ENCODE data around the gene PLCL1. TPM values are rescaled to one million over a fixed set of nuclear protein-coding genes. Genes with fewer than 3 reads are reported as not detected.

The PLCL1 gene
- total and polyA plus RNA-seq, 10 of the 15 experiments (the other 5 are each of a cell fraction or from before 2014, with no cell fraction given): 0.03 to 1.5 (median 0.22) TPM

DNA sequence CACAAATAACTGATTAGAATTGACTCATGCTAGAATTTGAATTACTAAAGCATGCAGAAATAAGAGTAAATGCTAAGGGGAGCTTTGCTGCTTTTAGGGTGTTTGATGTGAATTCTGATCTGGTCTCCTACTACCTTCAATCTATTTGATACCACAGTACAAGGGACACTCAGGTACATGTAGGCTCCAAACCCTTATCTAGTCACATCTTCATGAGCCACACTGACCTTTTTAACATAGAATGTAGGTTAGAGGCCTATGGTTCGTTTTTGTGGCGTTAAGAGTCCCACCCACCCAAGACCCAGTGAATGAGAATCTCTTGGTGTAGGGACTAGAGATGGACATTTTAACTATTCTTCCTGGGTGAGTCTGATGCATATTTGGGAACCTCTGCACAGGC, 65.7 kb downstream of the PLCL1 start:
- ChIA-PET SMC1A (ENCODE audit: uncharacterized antibody, unreplicated experiment) (interaction anchor here (0.9 to 1.6 kb wide), 4 partner anchors 19 to 254 kb away, joined by 3 to 8 read pairs (median 3); no protein-coding TSS in a partner anchor), POLR2A (no interaction called here), CTCF (interaction anchor here (0.6 to 1.3 kb wide), 3 partner anchors 57 to 947 kb away, joined by 3 read pairs; no protein-coding TSS in a partner anchor), RAD21 (ENCODE audit: unreplicated experiment) (no interaction called here)
- no peak overlapping the region for H3K27ac ChIP-seq (ENCODE audit: control insufficient read depth, insufficient read depth)
- ATAC-seq (no peak), FAIRE-seq (no peak), DNase-seq (ENCODE audit: low read depth, low spot score) (no peak)
- no peaks in the 10 kb centered on the region for H3K27me3 ChIP-seq (replicated peaks in 1 of 2; ENCODE audit: control insufficient read depth in 2 of 2, insufficient read depth in 2 of 2, low read length in 1 of 2)
- H3K79me2 ChIP-seq (ENCODE audit: control insufficient read depth, insufficient read depth, low read length): no peaks in the 10 kb centered on the region
- H3K4me3 ChIP-seq: no peak overlapping the region
- BruUV-seq (replicated peaks): no TSS peak
- H3K9ac ChIP-seq (ENCODE audit: control insufficient read depth, insufficient read depth, low read length): no peak overlapping the region
- H3K9me3 ChIP-seq (replicated peaks; ENCODE audit: control insufficient read depth, insufficient read depth, low read length): no peaks in the 10 kb centered on the region
- no peaks in the 10 kb centered on the region for H3K36me3 ChIP-seq (ENCODE audit: control insufficient read depth in 2 of 2, insufficient read depth in 2 of 2, low read length in 1 of 2)
- intact Hi-C loops (cut with micrococcal nuclease; ENCODE audit: unreplicated experiment) (no loop called here), in situ Hi-C loops (cut with MboI) (no loop called here)
- WGBS (ENCODE audit: insufficient coverage, insufficient replicate concordance, low lambda C conversion rate, missing lambda C conversion rate): 74% methylated on average over 2 of the region's 2 CpGs
- H2AFZ ChIP-seq (ENCODE audit: control insufficient read depth, low read depth, low read length): no peak overlapping the region
- no peaks in the 10 kb centered on the region for H3K4me1 ChIP-seq (ENCODE audit: control insufficient read depth, insufficient read depth, low read length)
- no peaks in the 10 kb centered on the region for H4K20me1 ChIP-seq (ENCODE audit: control insufficient read depth, insufficient read depth)
- no peak for TF ChIP-seq EZH2 (IDR thresholded peaks at IDR 0.05; ENCODE audit: borderline replicate concordance, control insufficient read depth, low read depth, low read length)
- no peak for TF ChIP-seq PAX8 (IDR thresholded peaks at IDR 0.05)
- no peak for TF ChIP-seq SRF (IDR thresholded peaks at IDR 0.05; ENCODE audit: low read depth in 2 of 2, low read length in 2 of 2)
- no peak for TF ChIP-seq CREM (IDR thresholded peaks at IDR 0.05; ENCODE audit: low read depth)
- TF ChIP-seq CBX5 (IDR thresholded peaks at IDR 0.05; ENCODE audit: low read depth): no peak
- TF ChIP-seq SP1 (IDR thresholded peaks at IDR 0.05; ENCODE audit: low read depth, low read length): no peak
- no peak for TF ChIP-seq RELA (IDR thresholded peaks at IDR 0.05; ENCODE audit: borderline replicate concordance, partially characterized antibody)
- TF ChIP-seq, protein P1, sequence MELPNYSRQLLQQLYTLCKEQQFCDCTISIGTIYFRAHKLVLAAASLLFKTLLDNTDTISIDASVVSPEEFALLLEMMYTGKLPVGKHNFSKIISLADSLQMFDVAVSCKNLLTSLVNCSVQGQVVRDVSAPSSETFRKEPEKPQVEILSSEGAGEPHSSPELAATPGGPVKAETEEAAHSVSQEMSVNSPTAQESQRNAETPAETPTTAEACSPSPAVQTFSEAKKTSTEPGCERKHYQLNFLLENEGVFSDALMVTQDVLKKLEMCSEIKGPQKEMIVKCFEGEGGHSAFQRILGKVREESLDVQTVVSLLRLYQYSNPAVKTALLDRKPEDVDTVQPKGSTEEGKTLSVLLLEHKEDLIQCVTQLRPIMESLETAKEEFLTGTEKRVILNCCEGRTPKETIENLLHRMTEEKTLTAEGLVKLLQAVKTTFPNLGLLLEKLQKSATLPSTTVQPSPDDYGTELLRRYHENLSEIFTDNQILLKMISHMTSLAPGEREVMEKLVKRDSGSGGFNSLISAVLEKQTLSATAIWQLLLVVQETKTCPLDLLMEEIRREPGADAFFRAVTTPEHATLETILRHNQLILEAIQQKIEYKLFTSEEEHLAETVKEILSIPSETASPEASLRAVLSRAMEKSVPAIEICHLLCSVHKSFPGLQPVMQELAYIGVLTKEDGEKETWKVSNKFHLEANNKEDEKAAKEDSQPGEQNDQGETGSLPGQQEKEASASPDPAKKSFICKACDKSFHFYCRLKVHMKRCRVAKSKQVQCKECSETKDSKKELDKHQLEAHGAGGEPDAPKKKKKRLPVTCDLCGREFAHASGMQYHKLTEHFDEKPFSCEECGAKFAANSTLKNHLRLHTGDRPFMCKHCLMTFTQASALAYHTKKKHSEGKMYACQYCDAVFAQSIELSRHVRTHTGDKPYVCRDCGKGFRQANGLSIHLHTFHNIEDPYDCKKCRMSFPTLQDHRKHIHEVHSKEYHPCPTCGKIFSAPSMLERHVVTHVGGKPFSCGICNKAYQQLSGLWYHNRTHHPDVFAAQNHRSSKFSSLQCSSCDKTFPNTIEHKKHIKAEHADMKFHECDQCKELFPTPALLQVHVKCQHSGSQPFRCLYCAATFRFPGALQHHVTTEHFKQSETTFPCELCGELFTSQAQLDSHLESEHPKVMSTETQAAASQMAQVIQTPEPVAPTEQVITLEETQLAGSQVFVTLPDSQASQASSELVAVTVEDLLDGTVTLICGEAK (IDR thresholded peaks at IDR 0.05; ENCODE audit: borderline replicate concordance): no peak
- TF ChIP-seq, protein P2, sequence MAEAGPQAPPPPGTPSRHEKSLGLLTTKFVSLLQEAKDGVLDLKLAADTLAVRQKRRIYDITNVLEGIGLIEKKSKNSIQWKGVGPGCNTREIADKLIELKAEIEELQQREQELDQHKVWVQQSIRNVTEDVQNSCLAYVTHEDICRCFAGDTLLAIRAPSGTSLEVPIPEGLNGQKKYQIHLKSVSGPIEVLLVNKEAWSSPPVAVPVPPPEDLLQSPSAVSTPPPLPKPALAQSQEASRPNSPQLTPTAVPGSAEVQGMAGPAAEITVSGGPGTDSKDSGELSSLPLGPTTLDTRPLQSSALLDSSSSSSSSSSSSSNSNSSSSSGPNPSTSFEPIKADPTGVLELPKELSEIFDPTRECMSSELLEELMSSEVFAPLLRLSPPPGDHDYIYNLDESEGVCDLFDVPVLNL (IDR thresholded peaks at IDR 0.05; ENCODE audit: low read depth, low read length): no peak
- no peak for TF ChIP-seq NR2F1 (conservative IDR thresholded peaks at IDR 0.05)
- TF ChIP-seq ZNF217 (IDR thresholded peaks at IDR 0.05): no peak
- TF ChIP-seq, protein P3, sequence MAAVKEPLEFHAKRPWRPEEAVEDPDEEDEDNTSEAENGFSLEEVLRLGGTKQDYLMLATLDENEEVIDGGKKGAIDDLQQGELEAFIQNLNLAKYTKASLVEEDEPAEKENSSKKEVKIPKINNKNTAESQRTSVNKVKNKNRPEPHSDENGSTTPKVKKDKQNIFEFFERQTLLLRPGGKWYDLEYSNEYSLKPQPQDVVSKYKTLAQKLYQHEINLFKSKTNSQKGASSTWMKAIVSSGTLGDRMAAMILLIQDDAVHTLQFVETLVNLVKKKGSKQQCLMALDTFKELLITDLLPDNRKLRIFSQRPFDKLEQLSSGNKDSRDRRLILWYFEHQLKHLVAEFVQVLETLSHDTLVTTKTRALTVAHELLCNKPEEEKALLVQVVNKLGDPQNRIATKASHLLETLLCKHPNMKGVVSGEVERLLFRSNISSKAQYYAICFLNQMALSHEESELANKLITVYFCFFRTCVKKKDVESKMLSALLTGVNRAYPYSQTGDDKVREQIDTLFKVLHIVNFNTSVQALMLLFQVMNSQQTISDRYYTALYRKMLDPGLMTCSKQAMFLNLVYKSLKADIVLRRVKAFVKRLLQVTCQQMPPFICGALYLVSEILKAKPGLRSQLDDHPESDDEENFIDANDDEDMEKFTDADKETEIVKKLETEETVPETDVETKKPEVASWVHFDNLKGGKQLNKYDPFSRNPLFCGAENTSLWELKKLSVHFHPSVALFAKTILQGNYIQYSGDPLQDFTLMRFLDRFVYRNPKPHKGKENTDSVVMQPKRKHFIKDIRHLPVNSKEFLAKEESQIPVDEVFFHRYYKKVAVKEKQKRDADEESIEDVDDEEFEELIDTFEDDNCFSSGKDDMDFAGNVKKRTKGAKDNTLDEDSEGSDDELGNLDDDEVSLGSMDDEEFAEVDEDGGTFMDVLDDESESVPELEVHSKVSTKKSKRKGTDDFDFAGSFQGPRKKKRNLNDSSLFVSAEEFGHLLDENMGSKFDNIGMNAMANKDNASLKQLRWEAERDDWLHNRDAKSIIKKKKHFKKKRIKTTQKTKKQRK (IDR thresholded peaks at IDR 0.05; ENCODE audit: low read depth, low read length): no peak
- no peak for TF ChIP-seq WRNIP1 (IDR thresholded peaks at IDR 0.05; ENCODE audit: borderline replicate concordance, low read depth, low read length)
- TF ChIP-seq NRF1 (conservative IDR thresholded peaks at IDR 0.05; ENCODE audit: low read depth, low read length): no peak
- H3K4me2 ChIP-seq (ENCODE audit: control insufficient read depth, insufficient read depth): no peak overlapping the region
